Esophagus (tissue), 2 donors: ENCODE results near the gene ACBD3. TPM values are rescaled to one million over a fixed set of nuclear protein-coding genes. Genes with fewer than 3 reads are reported as not detected.
A peak's percentile ranks its signal among the peaks of the same experiment; 100 is the strongest.

Source experiments
- H3K27ac ChIP-seq, 2 donors: one replicate each; pipeline ENCODE4 v1.5.1; 2013; ENCODE audit warnings: low read depth in 2 of 2, mild to moderate bottlenecking in 2 of 2, inconsistent platforms in 1 of 2, low read length in 1 of 2, moderate library complexity in 1 of 2
- H3K27me3 ChIP-seq, 2 donors: one replicate each; pipeline ENCODE4 v1.6.1; 2013; ENCODE audit warnings: low read length in 2 of 2, control low read depth in 1 of 2, mild to moderate bottlenecking in 1 of 2; ENCODE audit not compliant: insufficient read depth in 2 of 2, control insufficient read depth in 1 of 2
- H3K36me3 ChIP-seq, 2 donors: one replicate each; pipeline ENCODE4 v1.6.1; 2013; ENCODE audit warnings: low read length in 1 of 2; ENCODE audit not compliant: control insufficient read depth in 2 of 2, insufficient read depth in 2 of 2
- H3K4me1 ChIP-seq, 2 donors: one replicate each; pipeline ENCODE4 v1.6.1; 2013; ENCODE audit warnings: low read length in 1 of 2; ENCODE audit not compliant: control insufficient read depth in 2 of 2, insufficient read depth in 2 of 2
- H3K4me3 ChIP-seq, 2 donors: one replicate each; pipeline ENCODE4 v1.5.1; 2013; ENCODE audit warnings: low read length in 2 of 2, mild to moderate bottlenecking in 2 of 2, low read depth in 1 of 2, moderate library complexity in 1 of 2
- H3K9me3 ChIP-seq, 2 donors: one replicate each; pipeline ENCODE4 v1.6.1; 2013; ENCODE audit warnings: mild to moderate bottlenecking in 2 of 2, low read depth in 1 of 2, low read length in 1 of 2, moderate library complexity in 1 of 2; ENCODE audit not compliant: control insufficient read depth in 2 of 2, insufficient read depth in 1 of 2
- WGBS, 2 donors: extraction: QIAGEN DNeasy Blood & Tissue Kit; methylation state at CpG; one replicate each; pipeline ENCODE4 v1.1.7; 2013; 5-methylcytosine and 5-hydroxymethylcytosine counted together
- polyA plus RNA-seq, 2 donors: library from polyadenylated mRNA; stranded (reverse); fragments of 200-250 nt; gene quantifications; one replicate each; pipeline ENCODE4 v1.2.3, GENCODE V29; 2013
- donor health status: healthy with polysubstance abuse.
- donor health status: Bipolar disorder and iron deficiency.

ACBD3 gene
- polyA plus RNA-seq, 2 donors: 9.5 to 20.9 TPM

DNA sequence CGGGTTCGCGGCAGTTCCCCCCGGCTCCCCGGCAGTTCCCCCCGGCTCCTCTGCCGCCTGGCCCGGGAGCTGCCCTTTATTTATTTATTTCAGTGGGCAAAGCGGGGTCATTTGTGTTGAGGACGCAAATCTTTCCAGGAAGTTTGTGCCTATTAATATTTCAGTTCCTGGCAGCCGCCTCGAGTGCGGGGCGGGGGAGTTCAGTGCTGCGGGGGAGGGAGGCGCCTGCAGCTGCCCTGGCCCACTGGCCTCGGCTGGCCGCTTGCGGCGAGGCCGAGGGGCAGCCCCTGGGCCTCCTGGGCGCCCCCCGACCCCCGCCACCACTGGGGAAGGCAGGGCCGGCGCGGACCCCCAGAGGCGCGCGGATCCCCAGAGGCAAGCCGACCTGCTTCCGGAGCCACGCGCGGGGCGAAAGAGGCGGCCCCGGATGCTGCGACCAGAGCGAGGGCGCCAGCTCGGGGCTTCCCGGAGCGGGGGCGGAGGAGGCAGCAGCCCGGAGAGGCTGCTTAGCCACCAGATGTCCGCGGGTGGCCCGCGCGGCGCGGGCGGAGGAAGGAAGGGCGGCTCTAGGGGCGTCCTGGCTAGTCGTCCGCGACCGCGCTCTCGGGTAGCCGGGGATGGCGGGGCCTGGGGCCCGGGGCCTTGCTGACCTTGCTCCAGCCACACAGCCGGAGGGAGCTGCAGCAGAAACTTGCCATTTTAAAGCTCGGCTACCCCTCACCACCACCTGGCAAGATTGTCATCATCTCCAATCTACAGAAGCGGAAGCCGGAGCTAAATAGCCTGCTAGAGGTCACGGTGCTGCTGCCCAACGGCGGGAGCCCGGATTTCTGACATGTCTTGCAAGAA, 76.1 kb downstream of the ACBD3 start:
- no peaks in the 10 kb centered on the region for H3K9me3 ChIP-seq
- WGBS, 2 donors: 1% methylated on average over 62 to 73 of the region's 73 CpGs
- peak overlapping the region; percentile 66 to 68 for H3K4me3 ChIP-seq
- H3K36me3 ChIP-seq: no peaks in the 10 kb centered on the region
- peak overlapping the region; percentile 97 to 98 for H3K27ac ChIP-seq
- H3K4me1 ChIP-seq: peaks cover 0 to 12% of the 10 kb centered on the region in 2 donors
- H3K27me3 ChIP-seq: no peaks in the 10 kb centered on the region

DNA sequence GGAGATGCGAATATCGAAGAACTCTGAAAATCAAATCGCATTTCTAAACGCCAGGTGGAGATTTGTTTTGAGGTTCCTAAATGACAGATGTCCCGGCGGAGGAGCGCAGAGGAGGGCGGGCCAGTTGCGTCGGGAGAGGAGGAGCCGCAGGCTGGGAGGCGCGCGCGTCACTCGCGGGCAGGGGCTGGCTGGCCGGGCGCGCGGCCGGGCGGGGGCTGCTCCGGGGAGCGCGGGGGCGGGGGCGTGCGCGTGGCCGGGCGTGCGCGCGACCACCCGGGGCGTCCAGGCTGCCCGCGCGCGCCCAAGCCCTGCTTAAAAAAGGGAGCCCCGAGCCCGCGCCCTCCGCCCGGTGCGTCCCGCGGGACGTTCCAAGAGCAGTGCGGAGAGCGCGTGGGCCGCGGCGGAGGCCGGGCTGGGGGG, 76.7 kb downstream of the ACBD3 start:
- Histone ChIP-seq H3K9me3 (no peaks in the 10 kb centered on the region), H3K4me1 (peaks cover 0 to 12% of the 10 kb centered on the region in 2 donors), H3K36me3 (no peaks in the 10 kb centered on the region), H3K4me3 (peak overlapping the region; percentile 66 to 68), H3K27ac (peak overlapping the region; percentile 97 to 98), H3K27me3 (no peaks in the 10 kb centered on the region)
- WGBS, 2 donors: 0% methylated on average over 24 to 57 of the region's 57 CpGs

- H3K27ac ChIP-seq: peak overlapping the region; percentile 97 to 98
- peak overlapping the region; percentile 66 to 68 for H3K4me3 ChIP-seq
- H3K27me3 ChIP-seq: no peaks in the 10 kb centered on the region
- 17 to 20% methylated on average over 23 of the region's 23 CpGs for WGBS, 2 donors
- H3K9me3 ChIP-seq: no peaks in the 10 kb centered on the region
- H3K36me3 ChIP-seq: no peaks in the 10 kb centered on the region
- peaks cover 0 to 12% of the 10 kb centered on the region in 2 donors for H3K4me1 ChIP-seq
Observed at GRCh38 chr1:226108935-226109828, 77.4 kb downstream of the ACBD3 start.

GRCh38 chr1:226107471-226108460, 78.8 kb downstream of the ACBD3 start:
- Histone ChIP-seq H3K4me1 (peaks cover 0 to 12% of the 10 kb centered on the region in 2 donors), H3K27me3 (no peaks in the 10 kb centered on the region), H3K9me3 (no peaks in the 10 kb centered on the region), H3K36me3 (no peaks in the 10 kb centered on the region), H3K4me3 (no peak overlapping the region), H3K27ac (peak overlapping the region; percentile 72 to 76)
- WGBS, 2 donors: 67 to 74% methylated on average over 3 of the region's 3 CpGs

GRCh38 chr1:226104671-226105121, 81.8 kb downstream of the ACBD3 start:
- H3K36me3 ChIP-seq: no peaks in the 10 kb centered on the region
- H3K9me3 ChIP-seq: no peaks in the 10 kb centered on the region
- H3K27ac ChIP-seq: no peak overlapping the region
- no peaks in the 10 kb centered on the region for H3K27me3 ChIP-seq
- H3K4me1 ChIP-seq: peaks cover 0 to 9% of the 10 kb centered on the region in 2 donors
- WGBS, 2 donors: 74 to 78% methylated on average over 8 of the region's 8 CpGs
- H3K4me3 ChIP-seq: no peak overlapping the region

DNA sequence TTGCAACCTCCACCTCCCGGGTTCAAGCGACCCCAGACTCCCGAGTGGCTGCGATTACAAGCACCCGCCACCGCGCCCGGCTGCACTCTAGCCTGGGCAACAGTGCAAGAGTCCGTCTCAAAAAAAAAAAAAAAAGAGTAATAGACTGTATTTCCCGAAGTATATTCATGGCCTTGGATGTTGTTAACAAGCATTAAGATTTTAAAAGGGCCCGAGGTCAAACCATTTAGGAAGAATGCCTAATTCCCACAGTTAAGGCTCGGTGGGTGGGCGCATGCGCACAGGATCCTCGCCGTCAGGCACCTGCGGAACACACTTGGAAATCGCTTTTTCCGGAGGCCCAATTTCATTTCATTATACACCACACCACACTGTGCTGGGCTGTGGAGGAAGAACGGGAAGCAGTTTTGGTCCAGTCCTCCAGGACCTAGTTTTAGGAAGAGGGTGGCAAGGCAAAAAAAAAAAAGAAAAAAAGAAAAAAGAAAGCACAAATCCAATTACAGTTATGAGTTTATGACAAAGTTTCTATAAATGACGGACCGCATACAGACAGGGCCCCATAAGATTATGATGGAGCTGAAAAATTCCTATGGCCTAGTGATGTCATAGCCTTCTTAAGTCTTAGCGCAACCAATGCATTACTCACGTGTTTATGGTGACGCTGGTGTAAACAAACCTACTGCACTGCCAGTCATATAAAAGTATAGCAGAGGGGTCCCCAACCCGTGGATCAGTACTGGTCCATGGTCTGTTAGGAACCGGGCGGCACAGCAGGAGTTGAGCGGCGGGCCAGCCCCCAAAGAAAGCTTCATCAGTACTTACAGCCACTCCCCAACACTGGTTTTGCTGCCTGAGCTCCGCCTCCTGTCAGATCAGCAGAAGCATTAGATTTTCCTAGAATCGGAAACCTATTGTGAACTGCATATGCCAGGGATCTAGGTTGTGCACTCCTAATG, 85.8 kb downstream of the ACBD3 start:
- WGBS, 2 donors: 12 to 13% methylated on average over 32 of the region's 32 CpGs
- Histone ChIP-seq H3K27me3 (no peaks in the 10 kb centered on the region), H3K36me3 (no peaks in the 10 kb centered on the region), H3K9me3 (no peaks in the 10 kb centered on the region), H3K27ac (peak overlapping the region in 1 of 2 donors; percentile 47), H3K4me3 (peak overlapping the region in 1 of 2 donors; percentile 57), H3K4me1 (peaks cover 0 to 9% of the 10 kb centered on the region in 2 donors)

DNA sequence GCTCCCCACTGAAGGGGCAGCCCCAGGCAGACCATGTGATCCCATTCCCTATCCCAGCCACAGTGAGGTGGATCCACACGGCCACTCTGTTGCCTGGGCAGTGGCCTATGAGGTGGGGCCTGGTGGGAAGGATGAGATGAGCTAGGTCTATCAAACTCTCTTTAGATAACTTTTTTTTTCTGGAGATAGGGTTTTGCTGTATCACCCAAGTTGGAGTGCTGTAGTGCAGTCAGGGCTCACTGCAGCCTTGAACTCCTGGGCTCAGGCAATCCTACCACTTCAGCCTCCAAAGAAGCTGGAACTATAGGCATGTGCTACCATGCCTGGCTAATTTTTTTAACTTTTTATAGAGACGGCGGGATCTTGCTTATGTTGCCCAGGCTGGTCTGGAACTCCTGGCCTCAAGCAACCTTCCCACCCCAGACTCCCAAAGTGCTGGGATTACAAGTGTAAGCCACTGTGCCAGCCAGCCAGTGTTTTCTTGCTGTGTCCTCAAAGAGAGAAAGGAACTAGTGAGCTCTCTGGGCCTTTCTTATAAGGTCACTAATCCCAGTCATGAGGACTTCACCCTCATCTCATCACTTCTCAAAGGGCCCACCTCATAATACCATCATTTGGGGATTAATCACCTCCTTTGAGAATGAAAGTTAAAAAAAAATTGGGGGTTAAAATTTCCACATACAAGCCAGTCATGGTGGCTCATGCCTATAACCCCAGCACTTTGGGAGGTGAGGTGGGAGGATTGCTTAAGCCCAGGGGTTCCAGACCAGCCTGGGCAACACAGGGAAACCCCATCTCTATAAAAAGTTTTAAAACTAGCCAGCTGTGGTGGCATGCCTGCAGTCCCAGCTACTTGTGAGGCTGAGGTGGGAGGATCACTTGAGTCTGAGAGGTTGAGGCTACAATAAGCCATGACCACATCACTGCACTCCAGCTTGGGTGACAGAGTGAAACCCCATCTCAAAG, 87.4 kb downstream of the ACBD3 start:
- no peaks in the 10 kb centered on the region for H3K27me3 ChIP-seq
- WGBS, 2 donors: 81 to 83% methylated on average over 3 of the region's 3 CpGs
- H3K36me3 ChIP-seq: no peaks in the 10 kb centered on the region
- peaks cover 0 to 9% of the 10 kb centered on the region in 2 donors for H3K4me1 ChIP-seq
- H3K9me3 ChIP-seq: no peaks in the 10 kb centered on the region
- no peak overlapping the region for H3K27ac ChIP-seq
- no peak overlapping the region for H3K4me3 ChIP-seq
